IPS-NIHi7 (cell line): ENCODE data around the gene SCAANT1.

Experiments
- DNase-seq: peaks from one replicate; pipeline ENCODE4 v3.0.0; 2012; ENCODE audit warnings: mixed read lengths; ENCODE audit errors: extremely low spot score

SCAANT1 gene

GRCh38 chr3:63863150-63864007 is 48.8 kb downstream of the SCAANT1 start, which contains the start of the genes ATXN7 and THOC7:
Gene ATXN7, plus strand, starts transcription at chr3:63863867. Its CDS starts 48,732 bp downstream, at chr3:63912599.
Gene THOC7, minus strand, starts transcription at chr3:63863805. Its CDS starts 15 bp downstream, at chr3:63863790.
- peak; percentile 59 for DNase-seq

- no peak for DNase-seq
These were observed 49.4 kb downstream of the SCAANT1 start for GRCh38 chr3:63862804-63863149.
